Astrocyte (in vitro differentiated cells and primary cell): ENCODE measurements around the gene TBL1XR1. TPM values are rescaled to one million over a fixed set of nuclear protein-coding genes. Genes with fewer than 3 reads are reported as not detected.
"Not testable (repeated sequence)": the region's sequence is repeated elsewhere in the genome, so short reads cannot be mapped to it uniquely, and the experiment has no call there.

Source experiments
- DNase-seq: peaks from one replicate; pipeline ENCODE4 v3.0.0-alpha.2; 2010; ENCODE audit warnings: low read depth
- FAIRE-seq: peaks from 2 replicates; lab custom pipeline; 2011; peaks lifted over from hg19 to GRCh38; lab: Jason Lieb, UNC
- H2AFZ ChIP-seq: 2 replicates; pipeline ENCODE4 v1.6.0; 2012; ENCODE audit warnings: low read depth, low read length, inconsistent platforms
- H3K27ac ChIP-seq: 2 replicates; pipeline ENCODE4 v1.5.1; 2011; ENCODE audit warnings: low read depth, low read length, inconsistent platforms
- H3K27me3 ChIP-seq: 2 replicates; pipeline ENCODE4 v1.6.0; 2011; ENCODE audit warnings: low read length, inconsistent platforms; ENCODE audit not compliant: insufficient read depth
- H3K36me3 ChIP-seq: 2 replicates; pipeline ENCODE4 v1.5.1; 2011; ENCODE audit warnings: low read length, inconsistent platforms; ENCODE audit not compliant: insufficient read depth
- H3K4me1 ChIP-seq: 2 replicates; pipeline ENCODE4 v1.5.1; 2011; ENCODE audit warnings: low read length, inconsistent platforms; ENCODE audit not compliant: insufficient read depth
- H3K4me2 ChIP-seq: 2 replicates; pipeline ENCODE4 v1.6.0; 2012; ENCODE audit warnings: low read length, inconsistent platforms
- H3K4me3 ChIP-seq: 2 replicates; pipeline ENCODE4 v1.5.1; 2011; ENCODE audit warnings: low read depth, mild to moderate bottlenecking, low read length, inconsistent platforms; ENCODE audit not compliant: insufficient read depth
- H3K79me2 ChIP-seq: 2 replicates; pipeline ENCODE4 v1.6.0; 2012; ENCODE audit warnings: mild to moderate bottlenecking, low read length, inconsistent platforms; ENCODE audit not compliant: insufficient read depth
- H3K9ac ChIP-seq: 2 replicates; pipeline ENCODE4 v1.6.0; 2012; ENCODE audit warnings: mild to moderate bottlenecking, low read length, inconsistent platforms
- H3K9me3 ChIP-seq: 2 replicates; pipeline ENCODE4 v1.5.1; 2012; ENCODE audit warnings: low read depth, mild to moderate bottlenecking, low read length, inconsistent platforms; ENCODE audit not compliant: insufficient read depth
- H4K20me1 ChIP-seq: 2 replicates; pipeline ENCODE4 v1.6.0; 2012; ENCODE audit warnings: low read length, inconsistent platforms; ENCODE audit not compliant: insufficient read depth
- H3K27ac Mint-ChIP-seq: one replicate; pipeline ENCODE4 v1.8.0; 2021; ENCODE audit warnings: mild to moderate bottlenecking, mixed read lengths; ENCODE audit not compliant: unreplicated experiment
- H3K27me3 Mint-ChIP-seq: one replicate; pipeline ENCODE4 v1.8.0; 2021; ENCODE audit warnings: low read depth, mixed read lengths; ENCODE audit not compliant: unreplicated experiment
- H3K36me3 Mint-ChIP-seq: one replicate; pipeline ENCODE4 v1.8.0; 2021; ENCODE audit warnings: low read depth, mixed read lengths; ENCODE audit not compliant: unreplicated experiment
- H3K4me1 Mint-ChIP-seq: one replicate; pipeline ENCODE4 v1.8.0; 2021; ENCODE audit warnings: low read depth, mixed read lengths; ENCODE audit not compliant: unreplicated experiment
- H3K4me3 Mint-ChIP-seq: one replicate; pipeline ENCODE4 v1.8.0; 2021; ENCODE audit warnings: mild to moderate bottlenecking, moderate library complexity, mixed read lengths; ENCODE audit not compliant: unreplicated experiment
- H3K9me3 Mint-ChIP-seq: one replicate; pipeline ENCODE4 v1.8.0; 2021; ENCODE audit warnings: mild to moderate bottlenecking, mixed read lengths; ENCODE audit not compliant: unreplicated experiment
- EZH2 ChIP-seq: IDR thresholded peaks from 2 replicates; pipeline ENCODE4 v1.6.1; 2012; ENCODE audit warnings: mild to moderate bottlenecking, low read length, inconsistent platforms; ENCODE audit not compliant: insufficient read depth
- total RNA-seq: library from RNA; stranded (reverse); gene quantifications from 2 replicates; pipeline ENCODE4 v1.2.1, GENCODE V29; 2021
- TF ChIP-seq, protein P1 (sequence below): IDR thresholded peaks from 2 replicates; pipeline ENCODE4 v1.5.1; 2011; ENCODE audit warnings: low read depth, mild to moderate bottlenecking, inconsistent platforms, low read length, moderate library complexity; ENCODE audit not compliant: insufficient read depth

Gene TBL1XR1
- total RNA-seq, 1 donor from 2014 or later, result 140 TPM

DNA sequence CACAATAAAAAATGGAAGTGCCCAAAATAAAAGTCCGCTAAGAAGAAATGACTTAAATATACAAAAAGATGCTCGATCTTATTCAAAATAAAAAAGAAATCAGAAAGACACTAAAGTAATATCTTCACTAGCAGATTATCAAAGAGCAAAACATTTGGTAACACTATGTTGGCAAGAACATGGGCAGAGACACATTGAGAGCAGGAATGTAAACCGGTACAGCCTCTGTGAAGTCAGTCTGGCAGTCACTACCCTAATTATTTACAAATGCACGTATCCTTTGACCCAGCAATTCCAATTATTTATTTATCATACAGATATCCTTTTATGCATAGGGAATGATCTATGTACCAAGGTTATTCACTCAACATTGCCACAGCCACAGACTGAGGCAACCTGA is 34.5 kb downstream of the TBL1XR1 start:
- no peak overlapping the region for H2AFZ ChIP-seq
- H3K9ac ChIP-seq, result no peak overlapping the region
- Mint-ChIP-seq H3K4me3 (no peak overlapping the region), H3K27me3 (no peaks in the 10 kb centered on the region), H3K4me1 (no peaks in the 10 kb centered on the region), H3K36me3 (peaks cover 12% of the 10 kb centered on the region), H3K9me3 (no peaks in the 10 kb centered on the region), H3K27ac (no peak overlapping the region)
- no peak for FAIRE-seq
- H3K27ac ChIP-seq, result no peak overlapping the region
- peaks cover 94% of the 10 kb centered on the region for H4K20me1 ChIP-seq
- no peak for TF ChIP-seq EZH2
- TF ChIP-seq, protein P1, sequence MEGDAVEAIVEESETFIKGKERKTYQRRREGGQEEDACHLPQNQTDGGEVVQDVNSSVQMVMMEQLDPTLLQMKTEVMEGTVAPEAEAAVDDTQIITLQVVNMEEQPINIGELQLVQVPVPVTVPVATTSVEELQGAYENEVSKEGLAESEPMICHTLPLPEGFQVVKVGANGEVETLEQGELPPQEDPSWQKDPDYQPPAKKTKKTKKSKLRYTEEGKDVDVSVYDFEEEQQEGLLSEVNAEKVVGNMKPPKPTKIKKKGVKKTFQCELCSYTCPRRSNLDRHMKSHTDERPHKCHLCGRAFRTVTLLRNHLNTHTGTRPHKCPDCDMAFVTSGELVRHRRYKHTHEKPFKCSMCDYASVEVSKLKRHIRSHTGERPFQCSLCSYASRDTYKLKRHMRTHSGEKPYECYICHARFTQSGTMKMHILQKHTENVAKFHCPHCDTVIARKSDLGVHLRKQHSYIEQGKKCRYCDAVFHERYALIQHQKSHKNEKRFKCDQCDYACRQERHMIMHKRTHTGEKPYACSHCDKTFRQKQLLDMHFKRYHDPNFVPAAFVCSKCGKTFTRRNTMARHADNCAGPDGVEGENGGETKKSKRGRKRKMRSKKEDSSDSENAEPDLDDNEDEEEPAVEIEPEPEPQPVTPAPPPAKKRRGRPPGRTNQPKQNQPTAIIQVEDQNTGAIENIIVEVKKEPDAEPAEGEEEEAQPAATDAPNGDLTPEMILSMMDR, result no peak
- peaks cover 100% of the 10 kb centered on the region for H3K79me2 ChIP-seq
- H3K4me3 ChIP-seq, result no peak overlapping the region
- no peaks in the 10 kb centered on the region for H3K4me1 ChIP-seq
- no peaks in the 10 kb centered on the region for H3K27me3 ChIP-seq
- DNase-seq, result no peak
- no peaks in the 10 kb centered on the region for H3K36me3 ChIP-seq
- H3K4me2 ChIP-seq, result no peak overlapping the region
- H3K9me3 ChIP-seq, result no peaks in the 10 kb centered on the region

DNA sequence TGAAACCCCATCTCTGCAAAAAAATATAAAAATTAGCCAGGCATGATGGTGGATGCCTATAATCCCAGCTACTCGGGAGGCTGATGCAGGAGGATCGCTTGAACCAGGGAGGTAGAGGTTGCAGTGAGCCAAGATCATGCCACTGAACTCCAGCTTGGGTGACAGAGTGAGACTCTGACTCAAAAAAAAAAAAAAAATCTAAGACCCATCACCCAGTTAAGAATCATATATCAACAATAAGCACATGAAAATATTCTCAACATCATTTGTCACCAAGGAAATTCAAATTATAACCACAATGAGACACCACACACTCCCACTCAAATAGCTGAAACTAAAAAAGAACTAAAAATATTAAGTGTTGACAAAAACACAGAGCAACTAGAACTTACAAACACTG is 35.7 kb downstream of the TBL1XR1 start:
- H3K4me3 ChIP-seq, DNase-seq, H2AFZ ChIP-seq, H3K4me1 Mint-ChIP-seq, FAIRE-seq, H3K36me3 ChIP-seq, H3K27ac ChIP-seq, H3K4me3 Mint-ChIP-seq, H3K27me3 Mint-ChIP-seq, H3K9me3 ChIP-seq, H3K9ac ChIP-seq, H3K27me3 ChIP-seq, H3K27ac Mint-ChIP-seq, H3K4me2 ChIP-seq, H3K9me3 Mint-ChIP-seq, H3K4me1 ChIP-seq: not testable (repeated sequence)
- H3K36me3 Mint-ChIP-seq, result peaks cover 12% of the 10 kb centered on the region
- peaks cover 100% of the 10 kb centered on the region for H3K79me2 ChIP-seq
- H4K20me1 ChIP-seq, result peaks cover 93% of the 10 kb centered on the region

DNA sequence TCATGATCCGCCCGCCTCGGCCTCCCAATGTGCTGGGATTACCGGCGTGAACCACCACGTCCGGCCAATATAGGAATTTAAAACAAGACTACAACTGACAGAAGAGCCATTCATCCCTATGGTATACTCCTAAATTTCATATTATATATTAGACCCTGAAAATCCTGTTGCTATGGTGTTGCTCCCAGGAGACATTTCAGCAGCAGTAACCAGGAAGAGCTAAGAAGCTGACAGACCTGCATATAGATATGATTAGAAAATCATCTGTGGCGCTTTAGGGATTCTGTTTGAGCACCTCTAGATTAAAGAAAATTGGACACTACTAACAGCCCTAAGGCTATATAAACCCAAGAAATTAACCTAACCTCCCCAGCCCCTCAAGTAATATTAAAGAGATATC is 38.8 kb downstream of the TBL1XR1 start:
- Mint-ChIP-seq H3K9me3 (no peaks in the 10 kb centered on the region), H3K27ac (no peak overlapping the region), H3K4me3 (no peak overlapping the region), H3K36me3 (peaks cover 7% of the 10 kb centered on the region), H3K4me1 (peaks cover 1% of the 10 kb centered on the region), H3K27me3 (no peaks in the 10 kb centered on the region)
- H3K9me3 ChIP-seq, result no peaks in the 10 kb centered on the region
- DNase-seq, result no peak
- no peak for FAIRE-seq
- H3K9ac ChIP-seq, result no peak overlapping the region
- no peaks in the 10 kb centered on the region for H3K36me3 ChIP-seq
- peaks cover 91% of the 10 kb centered on the region for H4K20me1 ChIP-seq
- H3K27me3 ChIP-seq, result no peaks in the 10 kb centered on the region
- H3K27ac ChIP-seq, result no peak overlapping the region
- no peak overlapping the region for H3K4me3 ChIP-seq
- peaks cover 100% of the 10 kb centered on the region for H3K79me2 ChIP-seq
- TF ChIP-seq EZH2, result no peak
- TF ChIP-seq, protein P1, result no peak
- H2AFZ ChIP-seq, result no peak overlapping the region
- H3K4me1 ChIP-seq, result no peaks in the 10 kb centered on the region
- no peak overlapping the region for H3K4me2 ChIP-seq
